HK-2 (cell line): Measurements from ENCODE around the gene NTM.

Experiments
- DNase-seq: peaks from one replicate; pipeline ENCODE4 v3.0.0-alpha.2; 2018; ENCODE audit not compliant: unreplicated experiment

The NTM gene

DNA sequence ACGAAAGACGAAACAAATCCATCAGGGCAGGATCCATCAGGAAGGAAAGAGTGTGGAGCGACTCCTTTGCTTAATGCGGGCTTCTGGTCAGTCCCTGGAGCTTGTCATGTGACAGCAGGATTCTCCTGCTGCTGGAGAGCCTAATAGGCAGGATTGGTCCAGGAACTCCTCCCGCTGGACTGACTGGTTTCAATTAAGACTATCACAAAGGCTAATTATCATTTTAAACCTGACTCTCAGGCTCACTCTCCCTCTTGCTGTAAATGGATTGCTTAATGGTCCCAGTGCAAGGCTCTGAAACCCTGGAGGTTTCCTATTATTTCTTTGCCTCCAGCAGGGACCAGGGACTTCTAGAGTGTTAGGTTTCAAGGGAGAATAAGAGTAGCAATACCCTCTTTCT lies 493.8 kb downstream of the NTM start:
- no peak for DNase-seq

DNA sequence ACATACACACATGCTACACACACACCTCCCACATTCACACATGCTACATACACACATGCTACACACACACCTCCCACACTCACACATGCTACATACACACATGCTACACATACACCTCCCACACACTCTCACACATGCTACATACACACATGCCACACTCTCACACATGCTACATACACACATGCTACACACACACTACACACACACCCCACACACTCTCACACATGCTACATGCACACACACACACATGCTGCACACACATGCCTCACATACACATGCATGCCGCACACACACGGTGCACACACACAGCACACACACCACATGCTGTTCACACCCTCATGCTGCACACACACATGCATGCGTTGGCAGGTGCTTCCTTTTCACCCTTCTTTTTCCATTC lies 495.4 kb downstream of the NTM start:
- no peak for DNase-seq

DNA sequence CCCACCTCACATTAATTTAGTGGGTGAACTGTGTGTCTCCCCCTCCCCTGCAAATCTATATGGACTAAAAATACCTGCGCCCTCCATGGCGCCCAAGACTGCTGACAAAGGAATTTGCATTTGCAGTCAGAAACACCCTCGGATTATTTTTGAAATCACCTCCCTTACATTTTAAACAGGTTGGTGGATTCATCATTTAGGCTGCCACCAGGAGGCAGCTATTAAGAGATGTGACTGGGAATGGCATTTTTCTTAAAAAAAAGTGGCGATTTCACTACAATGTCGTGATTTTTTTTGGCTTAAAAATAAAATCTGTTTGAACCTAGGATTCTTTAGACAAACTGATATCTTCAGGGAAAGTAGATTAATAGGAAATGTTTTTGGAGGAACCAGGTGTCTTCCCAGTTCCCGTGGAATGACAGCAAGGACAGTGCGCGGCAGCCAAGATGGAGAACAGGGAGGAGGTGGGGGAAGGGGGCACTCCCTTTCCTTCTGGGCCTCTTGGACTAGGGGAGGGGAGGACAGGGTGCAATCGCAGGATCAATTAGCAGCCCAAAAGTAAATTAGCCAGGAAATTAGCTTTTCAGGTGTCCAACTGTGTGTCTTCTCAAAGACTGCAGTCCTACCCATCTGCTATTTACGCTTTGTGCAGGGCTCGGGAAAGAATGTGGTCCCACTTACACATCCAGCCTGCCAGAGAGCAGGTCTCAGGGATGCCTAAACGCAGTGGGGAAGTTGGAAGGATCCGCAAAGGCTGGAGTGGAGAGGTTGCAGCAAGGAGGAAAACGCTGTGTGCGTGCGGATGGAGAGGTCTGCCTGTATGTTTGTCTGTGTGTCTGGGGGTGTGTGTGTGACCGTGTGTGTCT lies 496.4 kb downstream of the NTM start:
- no peak for DNase-seq

DNA sequence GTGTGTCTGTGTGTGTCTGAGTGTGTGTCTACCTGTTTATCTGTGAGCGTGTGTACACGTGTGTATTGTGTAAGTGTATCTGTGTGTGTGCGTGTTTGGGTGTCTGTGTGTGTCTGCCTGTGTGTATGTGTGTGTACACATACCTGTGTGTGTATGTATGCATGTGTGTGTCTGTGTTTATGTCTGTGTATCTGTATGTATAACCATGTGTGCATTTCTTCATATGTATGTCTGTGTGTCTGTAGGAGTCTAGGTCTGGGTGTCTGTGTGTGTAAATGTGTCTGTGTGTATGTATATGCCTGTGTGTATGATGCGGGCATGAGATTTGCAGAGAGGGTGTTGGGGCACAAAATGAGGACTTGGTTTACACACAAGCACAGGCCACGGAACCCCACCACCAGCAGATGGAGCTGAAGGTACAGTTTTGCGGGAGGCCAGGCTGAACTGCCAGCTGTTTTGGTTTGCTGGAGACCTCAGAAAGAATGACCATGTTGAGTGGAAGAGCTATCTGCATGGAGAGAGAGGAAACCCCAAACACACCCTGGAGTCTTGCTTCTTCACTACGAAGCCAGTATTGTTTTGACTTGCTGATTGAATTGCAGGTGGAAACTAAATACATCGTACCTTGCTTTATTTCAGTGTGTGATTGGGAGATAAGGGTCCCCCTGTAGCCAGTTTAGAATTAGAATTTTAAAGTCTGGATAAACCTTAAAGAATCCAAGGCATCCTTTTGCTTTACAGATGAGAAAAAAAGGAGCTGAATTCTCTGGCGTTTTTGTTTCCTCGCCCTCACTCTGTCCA lies 497.2 kb downstream of the NTM start:
- peak; percentile 33 for DNase-seq

DNA sequence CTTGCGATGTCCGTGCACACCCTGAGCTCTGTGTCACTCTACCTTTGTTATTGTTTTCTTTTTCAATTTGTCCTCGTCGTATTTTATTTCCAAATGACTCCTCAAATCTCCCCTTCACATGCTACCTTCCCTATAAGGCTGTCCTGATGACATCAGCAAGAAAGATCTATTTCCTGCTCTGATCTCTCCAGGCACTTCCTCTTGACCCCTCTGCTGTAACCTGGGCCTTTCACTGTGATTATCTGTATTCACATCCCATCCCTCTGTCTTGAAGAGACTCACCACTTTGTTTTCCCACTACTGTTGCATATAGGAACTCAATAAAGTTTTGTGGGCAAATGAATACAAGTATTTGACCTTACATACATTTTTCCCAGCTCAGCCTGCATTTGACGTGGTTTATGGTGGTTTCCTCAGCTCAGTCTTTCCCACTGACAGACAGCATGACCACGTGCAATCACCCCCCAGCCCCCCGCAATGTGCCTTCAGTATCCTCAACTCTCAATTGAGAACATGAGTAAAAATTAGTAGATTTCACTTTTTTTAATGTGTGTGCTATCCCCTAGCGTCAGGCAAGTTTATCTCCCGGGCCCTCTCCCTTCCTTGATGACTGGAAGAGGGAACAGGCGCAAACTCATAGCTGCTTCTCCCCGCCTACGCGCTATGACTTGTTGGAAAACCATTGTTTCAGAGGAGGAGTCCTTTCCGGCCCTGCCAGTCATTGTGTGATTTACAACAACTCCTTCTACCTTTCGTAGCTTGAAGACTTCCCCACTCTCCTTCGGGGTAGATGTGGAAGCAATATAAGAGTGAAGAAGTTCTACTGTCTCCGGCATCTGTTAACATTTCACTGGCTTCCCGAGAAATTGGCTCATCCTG lies 498.5 kb downstream of the NTM start:
- no peak for DNase-seq

DNA sequence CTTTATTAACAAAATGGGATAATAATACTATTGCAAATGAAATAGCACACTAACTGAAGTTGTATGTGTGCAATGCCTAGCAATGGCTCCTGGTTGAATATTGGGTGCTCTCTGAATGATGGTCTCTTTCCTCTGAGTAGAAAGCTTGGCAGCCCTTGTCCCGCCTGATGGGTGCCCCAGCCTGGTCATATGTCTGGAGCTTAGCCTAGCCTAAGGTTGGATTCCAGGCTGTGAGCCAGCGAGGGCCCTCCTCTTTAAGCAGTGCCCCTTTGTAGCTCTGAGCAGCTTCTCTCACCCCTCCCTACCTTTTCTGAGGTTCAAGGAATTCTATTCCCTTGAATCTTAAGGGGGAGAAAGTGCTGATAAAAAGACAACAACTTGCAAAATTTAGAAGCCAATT lies 499.9 kb downstream of the NTM start:
- DNase-seq, result no peak

DNA sequence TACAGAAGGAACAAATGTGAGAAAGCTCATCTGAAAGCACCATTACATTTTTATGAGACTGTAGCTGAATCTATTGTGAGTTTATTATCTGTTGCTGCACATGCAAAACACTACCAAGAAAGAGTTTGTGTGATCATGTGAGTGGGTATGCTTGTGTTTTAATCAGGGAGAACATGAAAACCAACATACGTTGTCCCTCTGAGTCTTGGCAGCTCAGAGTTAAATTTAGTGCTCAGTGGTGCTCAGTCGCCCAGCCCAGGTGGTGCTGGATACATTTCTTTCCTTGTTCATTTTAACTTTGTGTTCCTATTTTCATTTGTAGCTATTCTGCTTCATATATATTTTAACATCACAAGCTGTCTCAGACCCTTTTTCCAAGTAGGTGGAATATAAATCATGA lies 500.6 kb downstream of the NTM start:
- no peak for DNase-seq

DNA sequence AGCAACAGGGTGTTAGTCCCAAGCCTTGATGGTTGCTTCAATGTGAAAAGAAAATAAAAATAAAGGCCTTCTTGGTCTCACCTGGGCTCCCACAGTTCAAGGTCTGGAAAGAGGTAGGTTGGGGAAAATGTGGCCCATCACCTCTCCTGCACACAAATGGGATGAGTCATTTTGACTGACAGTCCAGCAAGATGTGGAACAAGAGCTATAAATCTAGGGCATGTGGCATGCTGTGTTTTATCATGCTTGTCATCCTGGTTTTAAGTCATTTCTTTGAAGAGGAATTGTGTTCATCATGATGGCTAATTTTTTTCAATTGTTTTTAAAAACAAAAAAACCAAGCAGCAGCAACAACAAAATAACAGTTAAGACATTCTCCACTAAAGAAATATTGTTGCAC lies 503.7 kb downstream of the NTM start:
- DNase-seq, result no peak

DNA sequence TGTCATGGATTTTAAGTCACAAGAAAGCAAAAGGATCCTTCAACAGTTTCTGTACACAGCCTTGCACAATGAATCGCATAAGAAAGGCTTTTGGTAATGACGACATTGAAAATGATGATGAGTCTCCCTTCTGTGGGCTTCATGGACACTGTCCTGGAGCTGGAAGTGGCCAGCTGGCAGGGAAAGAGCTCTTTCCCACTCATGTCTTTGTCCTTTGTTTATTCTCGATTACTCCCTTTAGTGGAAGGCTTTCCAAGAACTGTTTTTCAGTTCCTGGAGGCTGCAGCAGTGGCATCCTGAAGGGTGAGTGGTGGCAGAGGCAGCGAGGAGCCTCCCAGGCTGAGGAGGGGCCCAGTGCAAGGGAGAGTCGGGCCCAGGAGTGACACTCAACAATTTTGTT lies 505.2 kb downstream of the NTM start:
- no peak for DNase-seq

DNA sequence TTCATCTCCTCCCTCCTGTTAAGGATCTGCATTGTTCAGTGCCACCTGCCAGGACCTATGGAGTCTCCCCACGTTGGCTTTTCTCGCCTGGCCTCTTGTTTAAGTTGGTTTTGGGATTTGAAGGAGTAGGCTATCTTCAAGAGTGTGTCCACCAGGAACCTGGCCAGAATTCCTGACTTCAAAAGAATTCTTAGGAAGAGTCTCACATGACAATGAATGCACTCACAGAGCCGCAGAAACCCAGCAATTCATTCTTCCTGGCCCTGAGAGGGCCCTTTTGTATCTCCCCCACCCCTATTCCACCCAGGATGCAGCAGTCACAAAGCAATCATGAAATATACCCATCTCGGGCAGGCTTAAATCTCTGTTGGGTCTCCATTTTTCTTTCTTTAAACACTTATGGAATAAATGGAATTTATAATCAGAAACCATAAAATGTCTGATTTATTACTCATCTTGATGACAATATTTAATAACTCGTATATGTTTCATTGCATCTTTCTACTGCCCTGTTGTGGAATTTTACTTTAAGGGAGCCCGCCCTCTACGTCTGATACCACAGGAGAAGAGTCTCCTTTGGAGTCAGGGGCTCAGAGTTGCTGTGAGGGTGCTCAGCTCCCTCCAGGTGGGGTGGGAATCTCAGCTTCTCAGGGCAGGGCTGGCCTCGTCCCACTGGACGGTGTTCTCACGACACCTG lies 507.0 kb downstream of the NTM start:
- no peak for DNase-seq

DNA sequence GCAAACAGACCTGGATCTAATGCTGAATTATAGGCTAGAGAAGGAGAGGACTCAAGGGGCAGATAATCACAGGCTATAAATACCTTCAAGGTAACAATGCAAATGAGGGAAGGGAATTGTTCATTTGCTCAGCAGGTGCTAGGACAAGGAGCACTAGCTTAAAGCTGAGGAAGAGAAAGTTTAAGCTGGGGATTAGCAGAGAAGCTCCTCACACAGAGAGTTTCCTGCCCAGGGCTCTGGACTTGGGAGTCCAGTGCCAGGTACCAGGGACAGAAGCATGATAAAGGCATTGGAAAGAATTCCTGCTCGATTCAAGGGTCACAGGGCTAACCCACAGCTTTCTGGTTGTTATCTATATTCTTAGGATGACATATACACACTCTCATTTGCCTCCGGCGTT lies 509.9 kb downstream of the NTM start:
- no peak for DNase-seq

DNA sequence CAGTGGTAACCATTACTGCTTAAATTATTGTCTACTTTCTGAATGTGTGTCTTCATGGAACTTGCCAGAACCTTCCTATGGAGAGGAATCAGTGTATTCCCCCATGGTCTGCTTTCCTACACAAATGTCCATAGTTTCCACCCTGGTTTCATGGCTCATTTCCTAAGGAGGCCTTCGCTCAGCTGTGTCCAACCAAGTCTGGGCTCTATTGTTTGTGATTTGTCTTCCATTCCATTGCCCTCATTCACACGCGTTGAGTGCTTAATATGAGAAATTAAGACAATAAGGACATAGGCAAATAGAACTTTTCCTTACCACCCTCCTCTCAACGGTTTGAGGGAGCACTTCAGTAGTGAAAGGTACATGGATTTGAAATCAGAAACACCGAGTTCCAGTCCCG lies 510.6 kb downstream of the NTM start:
- DNase-seq, result no peak

DNA sequence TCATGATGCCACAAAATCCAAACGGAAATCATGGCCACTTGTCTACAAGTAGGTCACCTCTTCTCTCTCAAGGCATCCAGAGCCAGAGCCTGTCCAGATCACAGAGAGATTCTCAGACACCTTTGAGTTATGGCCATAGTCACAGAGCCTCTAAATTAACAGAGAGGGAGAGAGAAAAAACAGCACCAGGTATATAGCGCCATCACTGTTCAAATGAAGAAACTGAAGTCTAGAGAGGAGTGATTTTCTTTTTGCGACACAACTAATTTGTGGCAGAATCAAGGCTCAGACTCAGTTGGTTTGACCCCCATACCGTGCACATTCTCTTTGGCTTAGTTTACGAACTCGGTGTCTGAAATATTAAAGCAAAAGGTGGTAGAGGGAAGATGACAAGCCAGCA lies 512.9 kb downstream of the NTM start:
- DNase-seq, result no peak

DNA sequence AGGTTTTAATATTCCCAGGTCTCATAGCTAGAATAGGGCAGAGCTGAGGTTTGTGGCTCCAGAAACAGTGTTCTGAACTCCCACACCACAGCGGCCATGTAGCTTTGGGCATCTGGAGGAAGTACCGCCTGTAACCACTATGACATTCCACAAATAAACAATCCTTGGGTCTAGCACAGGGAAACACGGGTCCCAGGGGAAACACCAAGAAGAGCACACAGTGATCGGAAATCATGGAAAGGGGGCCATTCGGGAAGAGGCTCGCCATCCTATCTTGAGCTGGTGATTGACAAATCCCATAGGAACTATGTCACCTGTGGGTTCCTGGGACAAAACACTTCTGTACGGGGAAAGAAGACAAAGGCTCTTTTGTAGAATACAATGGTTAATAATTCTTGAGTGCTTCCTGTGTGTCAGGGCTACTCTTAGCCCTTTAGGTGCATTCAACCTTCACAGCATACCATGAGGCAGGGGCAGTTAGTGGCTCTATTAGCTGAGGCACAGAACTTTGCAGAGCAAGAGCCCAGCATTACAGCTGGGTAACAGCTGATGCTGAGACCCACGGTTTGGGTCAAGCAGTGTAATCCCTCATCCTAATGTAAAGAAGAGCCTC lies 514.2 kb downstream of the NTM start:
- DNase-seq, result no peak

DNA sequence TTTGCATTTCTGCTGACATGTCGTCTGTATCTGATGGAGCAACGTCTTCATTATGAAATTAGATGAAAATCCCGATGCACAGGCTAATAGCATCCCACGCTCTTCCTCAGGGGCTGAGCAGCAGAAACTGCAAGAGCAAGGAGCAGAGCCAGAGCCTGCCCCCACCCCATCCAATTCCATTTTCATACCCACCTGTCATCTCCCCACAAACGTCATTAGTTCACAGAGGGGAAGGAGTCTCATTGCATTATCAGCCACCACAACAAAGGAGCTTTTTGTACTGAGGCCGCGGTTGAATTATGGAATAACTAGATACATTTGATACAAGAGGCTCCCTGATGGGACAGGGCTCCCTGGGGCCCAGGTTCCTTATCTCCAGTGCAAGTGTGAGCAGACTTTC lies 515.0 kb downstream of the NTM start:
- no peak for DNase-seq

DNA sequence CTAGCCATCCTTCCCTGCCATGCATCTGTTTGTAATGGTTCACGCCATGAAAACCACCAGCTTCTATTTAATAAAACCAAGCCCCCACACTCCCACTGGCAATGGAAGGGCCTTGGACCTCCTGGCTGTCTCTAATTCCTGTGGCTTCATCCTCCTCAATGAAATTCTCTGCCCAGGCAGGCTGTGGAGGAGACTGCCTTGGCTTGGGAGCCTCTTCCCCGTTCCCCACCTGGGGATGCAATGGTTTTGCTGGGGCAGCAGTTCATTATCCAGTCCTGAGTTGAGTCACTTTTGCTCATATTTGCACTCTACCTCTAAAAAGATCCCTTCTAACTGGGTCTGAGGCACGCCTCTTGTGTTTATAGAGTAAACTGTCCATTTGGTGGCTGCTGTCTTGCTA lies 515.8 kb downstream of the NTM start:
- DNase-seq, result no peak

DNA sequence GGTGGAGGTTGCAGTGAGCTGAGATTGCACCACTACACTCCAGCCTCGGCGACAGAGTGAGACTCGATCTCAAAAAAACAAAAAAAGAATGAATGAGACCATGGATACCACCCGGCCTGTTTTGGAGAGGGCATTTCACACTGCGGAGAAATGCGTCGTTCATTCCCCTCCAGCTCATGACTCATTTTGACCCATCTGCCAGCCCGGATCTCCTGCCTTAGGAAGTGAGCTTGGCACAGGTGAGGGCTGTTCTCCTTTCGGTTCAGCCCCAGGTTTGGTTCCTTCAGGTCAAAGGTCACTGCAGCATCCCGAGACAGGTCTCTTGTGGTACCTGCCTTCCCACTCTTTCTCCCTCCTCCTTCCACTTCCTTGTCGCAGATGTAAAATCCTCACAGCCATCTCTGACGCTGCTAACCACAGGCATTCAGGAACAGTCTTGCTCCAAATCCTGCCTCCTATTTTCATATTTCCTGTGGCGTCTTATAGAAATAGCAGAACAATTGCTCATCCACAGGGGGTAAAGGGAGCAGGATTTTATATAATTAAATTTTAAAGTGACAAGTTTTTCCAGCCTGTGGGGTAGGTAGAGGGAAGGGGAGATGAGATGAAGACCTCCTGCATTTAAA lies 517.9 kb downstream of the NTM start:
- DNase-seq, result no peak

DNA sequence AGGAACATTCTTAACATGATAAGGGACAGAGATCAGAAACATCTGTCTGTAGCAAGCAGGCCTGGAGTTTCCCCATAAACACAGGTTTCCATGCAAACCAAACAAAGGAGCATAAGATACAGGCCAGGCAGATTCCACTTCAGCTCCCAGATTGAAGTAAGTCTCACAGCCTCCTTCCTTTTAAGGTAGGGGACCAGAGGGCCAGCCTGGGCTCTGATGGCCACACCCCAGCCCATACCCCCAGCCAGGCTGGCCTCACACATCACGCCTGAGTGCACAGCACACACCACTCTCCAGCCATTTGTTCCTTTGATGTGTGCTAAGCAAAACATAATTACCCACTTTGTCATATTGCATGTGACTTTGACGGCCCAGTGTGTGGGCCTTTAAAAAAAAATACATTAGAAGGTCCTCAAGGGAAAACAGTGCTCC lies 518.7 kb downstream of the NTM start:
- DNase-seq, result no peak

DNA sequence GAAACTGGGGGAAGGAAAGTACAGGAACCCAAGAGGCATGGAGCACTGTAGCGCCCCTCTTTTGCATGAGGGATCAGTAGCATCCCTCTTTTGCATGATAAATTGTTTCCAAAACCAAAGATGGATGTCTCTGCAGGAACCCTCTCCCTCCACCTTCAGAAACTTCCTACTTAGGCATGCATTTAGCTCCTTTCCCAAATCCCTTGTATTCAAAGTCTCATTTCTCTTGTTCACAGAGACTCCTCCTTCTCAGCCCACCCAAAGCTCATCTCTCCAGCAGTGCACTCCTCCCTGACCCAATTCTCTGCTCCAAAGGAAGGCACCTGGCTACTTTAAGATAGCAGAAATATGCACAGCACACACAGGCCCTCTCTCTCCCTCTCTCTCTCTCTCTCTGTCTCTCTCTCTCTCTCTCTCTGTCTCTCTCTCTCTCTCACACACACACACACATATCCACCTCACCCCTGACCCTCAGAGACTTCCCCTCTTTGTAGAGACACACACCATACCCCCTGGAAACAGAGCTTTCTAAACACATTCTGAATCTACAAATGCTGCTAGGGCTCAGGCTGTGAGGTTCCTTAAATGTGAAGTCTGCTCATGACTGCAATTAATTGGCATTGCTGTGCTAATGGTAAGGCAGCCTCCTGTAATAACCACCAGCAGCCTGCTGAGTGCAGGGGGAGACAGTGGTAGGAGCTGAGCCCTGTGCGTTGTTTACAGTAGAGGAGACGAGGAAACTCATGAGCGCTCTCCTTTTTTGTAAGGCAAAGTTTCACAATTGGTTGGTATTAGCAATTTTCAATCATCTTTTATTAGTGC lies 519.6 kb downstream of the NTM start:
- no peak for DNase-seq
